Stomach (tissue), 4 donors: ENCODE data around the gene BCL2L2.

Experiments used
- POLR2A ChIP-seq, 4 donors: fragments of 450-650 bp; IDR thresholded peaks; one replicate each; pipeline ENCODE4 v1.6.1; 2016; ENCODE audit warnings: antibody characterized with exemption in 4 of 4, control low read depth in 2 of 4, mild to moderate bottlenecking in 1 of 4, moderate library complexity in 1 of 4
- TF ChIP-seq, protein P1 (sequence below), 7 experiments: fragments of 450-650 bp in 4 of 7; fragments of 200-600 bp in 3 of 7; sonication (generic) in 3 of 7; IDR thresholded peaks; one replicate each; pipeline ENCODE4 v1.5.1; 2016 to 2019; ENCODE audit warnings: antibody characterized with exemption in 7 of 7, control low read depth in 2 of 7, mild to moderate bottlenecking in 1 of 7

GRCh38 chr14:23356662-23357061, 50.0 kb downstream of the BCL2L2 start:
- TF ChIP-seq, protein P1, sequence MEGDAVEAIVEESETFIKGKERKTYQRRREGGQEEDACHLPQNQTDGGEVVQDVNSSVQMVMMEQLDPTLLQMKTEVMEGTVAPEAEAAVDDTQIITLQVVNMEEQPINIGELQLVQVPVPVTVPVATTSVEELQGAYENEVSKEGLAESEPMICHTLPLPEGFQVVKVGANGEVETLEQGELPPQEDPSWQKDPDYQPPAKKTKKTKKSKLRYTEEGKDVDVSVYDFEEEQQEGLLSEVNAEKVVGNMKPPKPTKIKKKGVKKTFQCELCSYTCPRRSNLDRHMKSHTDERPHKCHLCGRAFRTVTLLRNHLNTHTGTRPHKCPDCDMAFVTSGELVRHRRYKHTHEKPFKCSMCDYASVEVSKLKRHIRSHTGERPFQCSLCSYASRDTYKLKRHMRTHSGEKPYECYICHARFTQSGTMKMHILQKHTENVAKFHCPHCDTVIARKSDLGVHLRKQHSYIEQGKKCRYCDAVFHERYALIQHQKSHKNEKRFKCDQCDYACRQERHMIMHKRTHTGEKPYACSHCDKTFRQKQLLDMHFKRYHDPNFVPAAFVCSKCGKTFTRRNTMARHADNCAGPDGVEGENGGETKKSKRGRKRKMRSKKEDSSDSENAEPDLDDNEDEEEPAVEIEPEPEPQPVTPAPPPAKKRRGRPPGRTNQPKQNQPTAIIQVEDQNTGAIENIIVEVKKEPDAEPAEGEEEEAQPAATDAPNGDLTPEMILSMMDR (IDR thresholded peaks at IDR 0.05), result no peak
- no peak for TF ChIP-seq POLR2A (IDR thresholded peaks at IDR 0.05)
